Loucy (cell line): Measurements from ENCODE around the gene RTP3.

ENCODE experiments used
- EZH2phosphoT487 ChIP-seq: fragments of 200-600 bp; IDR thresholded peaks from 2 replicates; pipeline ENCODE4 v1.6.1; 2018; ENCODE audit warnings: antibody characterized with exemption, mild to moderate bottlenecking, moderate library complexity, borderline replicate concordance
- TF ChIP-seq, protein P1 (sequence below): fragments of 200-600 bp; sonication (generic); conservative IDR thresholded peaks from 2 replicates; pipeline ENCODE4 v1.5.1; 2014; ENCODE audit warnings: mild to moderate bottlenecking, antibody characterized with exemption, low read length

- TF ChIP-seq, protein P1, sequence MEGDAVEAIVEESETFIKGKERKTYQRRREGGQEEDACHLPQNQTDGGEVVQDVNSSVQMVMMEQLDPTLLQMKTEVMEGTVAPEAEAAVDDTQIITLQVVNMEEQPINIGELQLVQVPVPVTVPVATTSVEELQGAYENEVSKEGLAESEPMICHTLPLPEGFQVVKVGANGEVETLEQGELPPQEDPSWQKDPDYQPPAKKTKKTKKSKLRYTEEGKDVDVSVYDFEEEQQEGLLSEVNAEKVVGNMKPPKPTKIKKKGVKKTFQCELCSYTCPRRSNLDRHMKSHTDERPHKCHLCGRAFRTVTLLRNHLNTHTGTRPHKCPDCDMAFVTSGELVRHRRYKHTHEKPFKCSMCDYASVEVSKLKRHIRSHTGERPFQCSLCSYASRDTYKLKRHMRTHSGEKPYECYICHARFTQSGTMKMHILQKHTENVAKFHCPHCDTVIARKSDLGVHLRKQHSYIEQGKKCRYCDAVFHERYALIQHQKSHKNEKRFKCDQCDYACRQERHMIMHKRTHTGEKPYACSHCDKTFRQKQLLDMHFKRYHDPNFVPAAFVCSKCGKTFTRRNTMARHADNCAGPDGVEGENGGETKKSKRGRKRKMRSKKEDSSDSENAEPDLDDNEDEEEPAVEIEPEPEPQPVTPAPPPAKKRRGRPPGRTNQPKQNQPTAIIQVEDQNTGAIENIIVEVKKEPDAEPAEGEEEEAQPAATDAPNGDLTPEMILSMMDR: no peak
- no peak for TF ChIP-seq EZH2phosphoT487
Measured at GRCh38 chr3:46536758-46537157, 39.0 kb downstream of the RTP3 start.
